Neural crest cell (in vitro differentiated cells): ENCODE measurements around the gene RFLNA. TPM values are rescaled to one million over a fixed set of nuclear protein-coding genes. Genes with fewer than 3 reads are reported as not detected.

ENCODE experiments used
- DNase-seq: peaks from one replicate; pipeline ENCODE4 v3.0.0; 2021; ENCODE audit warnings: low read depth, mixed read lengths, low spot score
- H3K27ac Mint-ChIP-seq: one replicate; pipeline ENCODE4 v1.8.0; 2021; ENCODE audit warnings: mild to moderate bottlenecking, mixed read lengths; ENCODE audit not compliant: unreplicated experiment
- H3K27me3 Mint-ChIP-seq: 2 replicates; pipeline ENCODE4 v1.8.0; 2021; ENCODE audit warnings: low read depth, mild to moderate bottlenecking, mixed read lengths
- H3K36me3 Mint-ChIP-seq: 2 replicates; pipeline ENCODE4 v1.8.0; 2021; ENCODE audit warnings: low read depth, mild to moderate bottlenecking, mixed read lengths
- H3K4me1 Mint-ChIP-seq: 2 replicates; pipeline ENCODE4 v1.8.0; 2021; ENCODE audit warnings: mixed read lengths
- H3K4me3 Mint-ChIP-seq: one replicate; pipeline ENCODE4 v1.8.0; 2021; ENCODE audit warnings: mild to moderate bottlenecking, mixed read lengths
- H3K9me3 Mint-ChIP-seq: 2 replicates; pipeline ENCODE4 v1.8.0; 2021; ENCODE audit warnings: mixed read lengths
- total RNA-seq: library from RNA; stranded (reverse); gene quantifications from 2 replicates; pipeline ENCODE4 v1.2.1, GENCODE V29; 2021
- TF ChIP-seq, protein P1 (sequence below): fragments of 200-600 bp; sonication (generic); conservative IDR thresholded peaks from 2 replicates; pipeline ENCODE4 v1.5.0; 2021; ENCODE audit warnings: antibody characterized with exemption, mild to moderate bottlenecking

RFLNA gene
- total RNA-seq, 1 donor from 2014 or later, result 2.8 TPM

DNA sequence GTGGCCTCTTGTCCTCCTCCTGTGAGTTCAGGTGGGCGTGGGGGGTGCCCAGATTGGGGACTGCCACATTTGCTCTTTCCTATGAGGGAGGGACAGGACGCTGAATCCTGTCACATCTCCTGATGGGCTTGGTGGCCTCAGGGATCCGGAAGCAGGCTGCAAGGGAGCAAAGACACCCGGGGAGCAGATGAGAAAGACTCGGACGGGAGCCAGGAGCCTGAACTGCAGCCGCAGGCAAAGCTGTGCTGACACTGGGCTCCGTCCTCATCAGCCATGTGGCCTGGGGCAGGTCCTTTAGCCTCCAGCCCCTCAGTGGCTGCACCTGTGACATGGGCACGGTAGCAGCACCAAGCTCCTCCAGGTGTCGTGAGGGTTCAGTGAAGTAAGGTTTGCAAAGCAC, 40.8 kb upstream of the RFLNA start:
- H3K9me3 Mint-ChIP-seq, result no peaks in the 10 kb centered on the region
- no peak for DNase-seq
- TF ChIP-seq, protein P1, sequence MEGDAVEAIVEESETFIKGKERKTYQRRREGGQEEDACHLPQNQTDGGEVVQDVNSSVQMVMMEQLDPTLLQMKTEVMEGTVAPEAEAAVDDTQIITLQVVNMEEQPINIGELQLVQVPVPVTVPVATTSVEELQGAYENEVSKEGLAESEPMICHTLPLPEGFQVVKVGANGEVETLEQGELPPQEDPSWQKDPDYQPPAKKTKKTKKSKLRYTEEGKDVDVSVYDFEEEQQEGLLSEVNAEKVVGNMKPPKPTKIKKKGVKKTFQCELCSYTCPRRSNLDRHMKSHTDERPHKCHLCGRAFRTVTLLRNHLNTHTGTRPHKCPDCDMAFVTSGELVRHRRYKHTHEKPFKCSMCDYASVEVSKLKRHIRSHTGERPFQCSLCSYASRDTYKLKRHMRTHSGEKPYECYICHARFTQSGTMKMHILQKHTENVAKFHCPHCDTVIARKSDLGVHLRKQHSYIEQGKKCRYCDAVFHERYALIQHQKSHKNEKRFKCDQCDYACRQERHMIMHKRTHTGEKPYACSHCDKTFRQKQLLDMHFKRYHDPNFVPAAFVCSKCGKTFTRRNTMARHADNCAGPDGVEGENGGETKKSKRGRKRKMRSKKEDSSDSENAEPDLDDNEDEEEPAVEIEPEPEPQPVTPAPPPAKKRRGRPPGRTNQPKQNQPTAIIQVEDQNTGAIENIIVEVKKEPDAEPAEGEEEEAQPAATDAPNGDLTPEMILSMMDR, result no peak
- H3K27me3 Mint-ChIP-seq, result peaks cover 23% of the 10 kb centered on the region
- H3K4me3 Mint-ChIP-seq, result no peak overlapping the region
- H3K27ac Mint-ChIP-seq, result no peak overlapping the region
- peaks cover 9% of the 10 kb centered on the region for H3K4me1 Mint-ChIP-seq
- no peaks in the 10 kb centered on the region for H3K36me3 Mint-ChIP-seq

DNA sequence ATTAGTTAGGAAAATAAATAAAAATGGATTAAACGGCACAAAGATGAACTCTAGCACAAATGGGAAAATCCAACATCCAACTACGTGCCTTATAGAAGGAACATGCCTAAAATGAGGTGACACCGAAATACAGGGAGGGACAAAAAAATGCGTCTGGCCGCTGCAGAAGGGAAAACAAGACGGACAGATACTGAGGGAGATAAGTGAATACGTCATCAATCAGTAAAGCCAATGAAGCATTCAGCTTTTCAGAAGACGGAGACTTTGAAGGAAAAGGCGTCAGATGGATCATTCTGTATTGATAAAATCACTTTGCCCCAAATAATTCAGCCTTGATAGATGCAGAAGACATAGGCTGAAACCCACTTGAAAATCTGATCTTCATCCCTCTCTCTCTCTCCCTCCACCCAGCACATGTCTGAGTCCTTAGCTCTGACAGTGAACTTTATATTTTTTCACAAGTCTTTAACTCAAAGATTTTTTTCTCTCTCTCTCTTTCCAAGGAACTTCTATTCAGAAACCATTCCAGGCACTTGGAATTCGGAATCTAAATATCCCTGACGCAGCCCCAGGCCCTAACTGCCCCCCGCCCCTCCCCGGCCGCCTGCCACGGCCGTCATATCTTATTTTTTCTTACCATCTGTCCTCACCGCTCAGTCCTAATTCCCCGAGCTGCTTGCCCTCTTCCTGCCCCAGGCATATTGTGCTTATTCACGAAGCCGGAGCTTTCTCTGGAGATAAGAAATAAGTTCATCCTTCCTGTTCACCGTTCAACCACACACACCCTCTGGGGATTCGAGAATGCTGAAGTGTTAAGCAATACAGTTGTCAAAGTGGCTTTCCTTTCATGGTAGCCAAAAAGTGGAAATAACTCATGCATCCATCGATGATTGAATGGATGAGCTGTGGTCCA, 35.5 kb upstream of the RFLNA start:
- peaks cover 24% of the 10 kb centered on the region for H3K27me3 Mint-ChIP-seq
- no peaks in the 10 kb centered on the region for H3K36me3 Mint-ChIP-seq
- TF ChIP-seq, protein P1, result no peak
- H3K4me1 Mint-ChIP-seq, result peaks cover 16% of the 10 kb centered on the region
- no peak overlapping the region for H3K4me3 Mint-ChIP-seq
- no peaks in the 10 kb centered on the region for H3K9me3 Mint-ChIP-seq
- no peak overlapping the region for H3K27ac Mint-ChIP-seq
- DNase-seq, result no peak

DNA sequence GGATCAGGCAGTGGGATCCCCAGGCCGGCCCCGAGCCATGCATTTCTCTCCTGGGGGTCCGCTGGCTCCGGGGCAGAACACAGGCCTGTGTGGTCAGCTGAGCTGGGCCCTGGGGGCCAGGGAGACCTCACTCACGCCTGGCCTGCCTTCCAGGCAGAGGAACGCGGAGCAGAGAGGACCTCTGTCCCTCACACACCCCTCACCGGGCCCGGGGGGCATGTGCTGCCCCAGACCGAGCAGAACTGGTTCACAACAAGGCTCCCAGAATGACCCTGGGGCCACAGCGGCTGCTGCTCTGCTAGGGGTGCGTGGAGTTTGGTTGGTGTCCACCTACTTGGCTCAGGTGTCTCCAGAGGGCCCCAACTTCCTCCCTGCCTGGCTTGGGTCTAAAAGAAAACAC, 33.0 kb upstream of the RFLNA start:
- peaks cover 16% of the 10 kb centered on the region for H3K4me1 Mint-ChIP-seq

DNA sequence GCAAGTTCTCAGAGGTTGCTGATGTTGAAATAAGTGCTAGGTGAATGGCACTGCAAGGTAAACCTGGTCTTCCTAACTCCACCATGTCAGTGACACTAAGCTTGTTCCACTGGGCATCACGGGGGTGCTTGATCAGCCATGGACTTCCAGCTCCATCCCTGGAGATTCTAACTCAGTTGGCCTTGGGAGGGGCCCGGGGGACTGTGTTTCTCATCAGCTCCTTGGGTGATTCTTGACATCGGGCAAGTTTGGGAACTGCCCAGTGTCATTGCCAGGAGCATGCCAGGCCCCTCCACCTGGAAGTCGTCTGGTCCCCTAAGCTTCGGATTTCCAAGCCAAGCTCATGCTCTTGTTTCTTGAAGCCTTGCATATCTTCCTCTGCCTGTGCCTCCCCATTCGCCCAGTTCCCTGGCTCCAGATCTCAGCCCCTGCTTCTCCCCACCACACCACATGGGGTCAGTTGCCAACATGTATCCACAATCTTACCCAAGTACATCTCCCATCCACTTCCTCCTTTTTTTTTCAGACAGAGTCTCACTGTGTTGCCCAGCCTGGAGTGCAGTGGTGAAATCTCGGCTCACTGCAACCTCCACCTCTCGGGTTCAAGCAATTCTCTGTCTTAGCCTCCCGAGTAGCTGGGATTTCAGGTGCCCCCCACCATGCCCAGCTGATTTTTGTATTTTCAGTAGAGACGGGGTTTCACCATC, 30.7 kb upstream of the RFLNA start:
- DNase-seq, result no peak
- no peaks in the 10 kb centered on the region for H3K9me3 Mint-ChIP-seq
- peaks cover 6% of the 10 kb centered on the region for H3K4me1 Mint-ChIP-seq
- no peak overlapping the region for H3K4me3 Mint-ChIP-seq
- peaks cover under 1% of the 10 kb centered on the region for H3K27me3 Mint-ChIP-seq
- TF ChIP-seq, protein P1, result no peak
- H3K27ac Mint-ChIP-seq, result no peak overlapping the region
- H3K36me3 Mint-ChIP-seq, result no peaks in the 10 kb centered on the region

More for the DNA sequence above, 33.0 kb upstream of the RFLNA start:
- Mint-ChIP-seq H3K4me3 (no peak overlapping the region), H3K9me3 (no peaks in the 10 kb centered on the region), H3K36me3 (no peaks in the 10 kb centered on the region), H3K27me3 (peaks cover 18% of the 10 kb centered on the region), H3K27ac (no peak overlapping the region)
- TF ChIP-seq, protein P1, result no peak
- DNase-seq, result no peak

DNA sequence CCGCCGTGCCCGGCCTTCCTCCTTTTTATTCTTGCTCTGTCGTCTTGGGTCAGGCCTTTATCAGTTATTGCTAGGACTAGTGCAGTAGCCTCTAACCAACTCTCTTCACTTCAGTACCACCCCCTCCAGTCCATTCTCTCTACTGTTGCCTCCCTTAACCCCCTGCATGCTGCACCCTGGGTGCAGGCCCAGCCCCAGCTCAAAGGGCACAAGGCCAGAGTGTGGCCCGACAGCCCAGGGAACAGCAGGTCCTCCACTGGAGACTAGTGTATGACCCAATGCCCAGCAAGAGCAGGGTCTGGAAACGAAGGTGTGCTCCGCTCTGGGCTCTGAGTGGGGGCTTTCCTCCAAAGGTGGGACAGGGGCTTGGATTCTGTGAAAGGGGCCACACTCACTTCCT, 30.0 kb upstream of the RFLNA start:
- TF ChIP-seq, protein P1, result no peak
- Mint-ChIP-seq H3K27me3 (no peaks in the 10 kb centered on the region), H3K27ac (no peak overlapping the region), H3K36me3 (no peaks in the 10 kb centered on the region), H3K9me3 (no peaks in the 10 kb centered on the region), H3K4me3 (no peak overlapping the region), H3K4me1 (peaks cover under 1% of the 10 kb centered on the region)
- no peak for DNase-seq
